ENCODE measurements around the gene TFDP1. TPM values are rescaled to one million over a fixed set of nuclear protein-coding genes. Genes with fewer than 3 reads are reported as not detected.

The TFDP1 gene, protein sequence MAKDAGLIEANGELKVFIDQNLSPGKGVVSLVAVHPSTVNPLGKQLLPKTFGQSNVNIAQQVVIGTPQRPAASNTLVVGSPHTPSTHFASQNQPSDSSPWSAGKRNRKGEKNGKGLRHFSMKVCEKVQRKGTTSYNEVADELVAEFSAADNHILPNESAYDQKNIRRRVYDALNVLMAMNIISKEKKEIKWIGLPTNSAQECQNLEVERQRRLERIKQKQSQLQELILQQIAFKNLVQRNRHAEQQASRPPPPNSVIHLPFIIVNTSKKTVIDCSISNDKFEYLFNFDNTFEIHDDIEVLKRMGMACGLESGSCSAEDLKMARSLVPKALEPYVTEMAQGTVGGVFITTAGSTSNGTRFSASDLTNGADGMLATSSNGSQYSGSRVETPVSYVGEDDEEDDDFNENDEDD
- total RNA-seq, result 35.7 and 67.0 TPM in 2 replicates

DNA sequence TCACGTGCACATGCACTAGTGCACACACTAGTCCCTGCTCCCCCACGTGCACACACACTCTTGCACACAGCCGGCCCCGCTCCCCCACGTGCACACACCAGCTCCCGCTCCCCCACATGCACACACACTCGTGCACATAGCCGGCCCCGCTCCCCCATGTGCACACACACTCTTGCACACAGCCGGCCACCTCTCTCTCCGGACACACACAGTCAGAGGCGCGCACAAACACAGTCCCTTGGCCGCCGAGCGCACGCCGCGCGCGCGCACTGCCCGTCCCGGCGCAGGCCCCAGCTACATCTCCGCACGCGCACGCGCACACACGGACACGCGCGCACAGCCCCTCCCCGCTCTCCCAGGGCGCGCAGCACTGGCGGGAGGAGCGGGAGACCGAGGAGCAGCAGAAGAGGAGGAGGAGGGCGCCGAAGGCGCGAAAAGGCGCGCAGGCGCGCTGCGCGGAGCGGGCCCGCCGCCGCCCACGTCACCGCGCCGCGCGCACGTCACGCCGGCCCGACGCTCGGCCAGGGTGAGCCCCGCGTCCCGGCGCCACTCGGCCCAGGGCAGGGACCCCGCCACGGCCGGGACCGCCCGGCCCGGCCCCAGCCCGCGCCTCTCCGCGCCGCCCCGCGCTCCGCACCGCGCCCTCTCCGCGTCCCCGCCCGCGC, at the start of gene TFDP1:
TFDP1 (plus strand) TSS at position 549 of the 665 bp plus-strand sequence. CDS start 1,085 bp downstream, outside the sequence.

GRCh38 chr13:113657851-113658741, 73.5 kb downstream of the TFDP1 start, which contains the start of gene ATP4B:
Gene ATP4B (minus strand): TSS chr13:113658198. CDS start chr13:113658144, 54 bp downstream.

GRCh38 chr13:113666951-113667701, 82.6 kb downstream of the TFDP1 start, which contains the start of gene GRK1:
Gene GRK1 (plus strand): TSS chr13:113667219. CDS start chr13:113667387, 168 bp downstream.

Other genes starting within 250 kb of the TFDP1 start
- 13.2 and 14.9 TPM in 2 replicates for gene GRTP1, start 220.6 kb upstream of the TFDP1 start, total RNA-seq
- 4.7 and 11.2 TPM in 2 replicates for gene ADPRHL1, start 131.3 kb upstream of the TFDP1 start, total RNA-seq
- gene DCUN1D2, start 94.0 kb upstream of the TFDP1 start, total RNA-seq, result 13.9 and 15.7 TPM in 2 replicates
- gene ATP4B, start 73.4 kb downstream of the TFDP1 start, total RNA-seq, result not detected in 2 replicates
- gene GRK1, start 82.5 kb downstream of the TFDP1 start, total RNA-seq, result under 0.01 TPM in 1 of 2 replicates, not detected in the other
- under 0.01 and 0.65 TPM in 2 replicates for gene TMEM255B, start 174.5 kb downstream of the TFDP1 start, total RNA-seq

Data from placental epithelial cell (primary cell).